ENCODE results near the gene PHPT1. TPM values are rescaled to one million over a fixed set of nuclear protein-coding genes. Genes with fewer than 3 reads are reported as not detected.
A peak's percentile ranks its signal among the peaks of the same experiment; 100 is the strongest.
"Not testable (repeated sequence)": the region's sequence is repeated elsewhere in the genome, so short reads cannot be mapped to it uniquely, and the experiment has no call there.

Gene PHPT1
- total RNA-seq, 1 experiment from 2014 or later = 124 TPM

- DNase-seq (ENCODE audit: low read depth) = no peak
These were observed 9.9 kb downstream of the PHPT1 start for GRCh38 chr9:136858844-136859757.

- no peak for DNase-seq (ENCODE audit: low read depth)
These were observed 11.3 kb downstream of the PHPT1 start for GRCh38 chr9:136860529-136860928.

GRCh38 chr9:136860933-136861873, 12.0 kb downstream of the PHPT1 start:
- no peak for DNase-seq (ENCODE audit: low read depth)

- DNase-seq (ENCODE audit: low read depth) = no peak
These were observed 12.8 kb downstream of the PHPT1 start for GRCh38 chr9:136861874-136862457.

GRCh38 chr9:136862849-136863622, 13.8 kb downstream of the PHPT1 start:
- no peak for DNase-seq (ENCODE audit: low read depth)

GRCh38 chr9:136863623-136864273, 14.5 kb downstream of the PHPT1 start:
- no peak for DNase-seq (ENCODE audit: low read depth)

GRCh38 chr9:136865041-136865767, 16.0 kb downstream of the PHPT1 start:
- DNase-seq (ENCODE audit: low read depth) = no peak

- no peak for DNase-seq (ENCODE audit: low read depth)
These were observed 16.5 kb downstream of the PHPT1 start for GRCh38 chr9:136865768-136866103.

GRCh38 chr9:136866898-136867421, 17.8 kb downstream of the PHPT1 start:
- not testable (repeated sequence) for DNase-seq (ENCODE audit: low read depth)

- no peak for DNase-seq (ENCODE audit: low read depth)
These were observed 18.3 kb downstream of the PHPT1 start for GRCh38 chr9:136867480-136867879.

- DNase-seq (ENCODE audit: low read depth) = no peak
These were observed 18.7 kb downstream of the PHPT1 start for GRCh38 chr9:136867917-136868316.

GRCh38 chr9:136868644-136869043, 19.4 kb downstream of the PHPT1 start:
- DNase-seq (ENCODE audit: low read depth) = no peak

- not testable (repeated sequence) for DNase-seq (ENCODE audit: low read depth)
These were observed 20.4 kb downstream of the PHPT1 start for GRCh38 chr9:136869611-136870010.

GRCh38 chr9:136875155-136875554, 25.9 kb downstream of the PHPT1 start:
- no peak for DNase-seq (ENCODE audit: low read depth)

- no peak for DNase-seq (ENCODE audit: low read depth)
These were observed 27.3 kb downstream of the PHPT1 start for GRCh38 chr9:136876476-136876875.

- DNase-seq (ENCODE audit: low read depth) = no peak
These were observed 31.4 kb downstream of the PHPT1 start for GRCh38 chr9:136880651-136881050.

GRCh38 chr9:136881691-136882108, 32.5 kb downstream of the PHPT1 start:
- DNase-seq (ENCODE audit: low read depth) = peak; percentile 35

- DNase-seq (ENCODE audit: low read depth) = peak; percentile 92
These were observed 33.1 kb downstream of the PHPT1 start for GRCh38 chr9:136882109-136882946.

GRCh38 chr9:136882947-136883283, 33.7 kb downstream of the PHPT1 start:
- not testable (repeated sequence) for DNase-seq (ENCODE audit: low read depth)

Data from HT1080 (cell line).